HG03103 (cell line): ENCODE results near the gene CABP7.

Source experiments
- ATAC-seq: cut with Tn5 transposase; IDR thresholded peaks from one replicate; pipeline ENCODE4 v1.9.1; 2021; ENCODE audit warnings: low read depth; ENCODE audit not compliant: unreplicated experiment

The CABP7 gene

DNA sequence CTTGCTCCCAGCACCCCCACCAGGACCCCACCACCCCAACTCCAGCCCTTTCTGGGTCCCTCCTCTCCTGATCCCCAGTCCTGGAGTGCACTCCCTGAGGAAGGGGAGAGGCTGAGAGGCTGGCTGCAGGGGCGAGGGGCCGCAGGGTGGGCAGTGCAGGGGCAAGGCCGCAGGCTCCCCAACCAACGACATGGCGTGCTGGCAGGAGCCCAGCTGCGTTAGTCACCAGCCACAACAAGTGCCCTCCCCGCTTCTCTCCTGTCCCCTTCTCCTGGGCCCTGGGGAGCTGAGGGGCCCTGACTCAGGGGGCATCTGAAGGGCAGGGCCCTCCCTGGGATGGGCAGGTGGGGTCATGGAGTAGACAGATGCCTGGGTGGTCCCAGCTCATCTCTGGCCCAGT is 2.3 kb downstream of the CABP7 start:
- ATAC-seq = no peak

DNA sequence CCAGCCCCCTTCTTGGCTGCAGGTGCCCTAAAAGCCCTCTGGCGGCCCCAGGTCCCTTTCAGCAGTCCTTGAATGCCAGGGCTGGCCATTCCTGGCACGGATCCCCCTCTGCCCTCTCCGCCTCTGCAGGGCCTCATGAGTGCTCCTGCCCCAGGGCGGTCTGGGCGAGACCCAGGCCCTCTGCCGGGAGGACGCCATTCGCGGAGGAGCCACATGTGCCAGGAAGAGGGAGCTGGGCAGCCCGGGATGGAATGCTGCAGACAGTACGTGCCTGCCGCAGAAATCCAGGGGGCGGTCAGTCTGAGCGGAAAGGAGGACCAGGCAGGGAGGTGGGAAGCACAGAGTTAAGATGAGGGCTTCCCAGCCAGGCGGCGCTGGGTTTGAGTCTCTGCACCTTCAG is 2.8 kb downstream of the CABP7 start:
- no peak for ATAC-seq

DNA sequence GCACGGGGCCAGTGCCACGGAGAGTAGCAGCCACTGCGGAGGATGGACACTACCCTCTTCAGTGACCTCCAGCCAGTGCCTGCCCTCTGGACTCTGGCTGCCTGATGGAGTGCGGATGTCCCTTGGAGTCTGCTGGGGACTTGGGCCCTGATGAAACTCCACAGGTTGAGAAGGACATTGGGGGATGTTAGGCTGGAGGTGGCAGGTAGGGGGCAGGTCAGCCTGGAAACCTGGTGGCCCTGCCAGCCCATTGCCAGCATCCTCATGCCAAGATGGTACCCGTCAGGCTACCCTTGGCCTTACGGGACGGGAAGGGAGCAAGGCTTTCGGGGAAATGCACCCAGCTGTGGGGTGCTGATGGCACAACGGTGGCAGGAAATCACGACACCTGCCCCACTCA is 4.0 kb downstream of the CABP7 start:
- ATAC-seq = no peak

DNA sequence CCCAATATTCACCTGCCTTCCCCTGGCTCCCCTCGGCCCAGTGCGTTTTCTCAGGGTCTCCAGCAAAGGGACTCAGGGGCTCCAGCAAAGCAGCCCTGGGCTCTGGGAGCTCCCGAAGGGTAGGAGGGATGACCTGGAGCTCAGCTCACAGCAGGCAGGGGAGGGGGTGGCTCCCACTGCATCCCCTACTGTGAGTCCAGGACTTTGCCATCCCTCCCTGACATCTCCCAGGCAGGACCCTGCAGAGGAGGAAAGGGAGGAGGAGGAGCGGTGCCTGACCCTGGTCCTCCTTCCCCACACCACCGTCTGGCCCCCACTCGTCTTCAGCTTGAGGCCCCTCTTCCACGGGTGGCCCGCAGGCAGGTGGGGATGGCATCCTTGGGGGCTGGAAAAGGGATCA is 5.0 kb downstream of the CABP7 start:
- ATAC-seq = no peak

DNA sequence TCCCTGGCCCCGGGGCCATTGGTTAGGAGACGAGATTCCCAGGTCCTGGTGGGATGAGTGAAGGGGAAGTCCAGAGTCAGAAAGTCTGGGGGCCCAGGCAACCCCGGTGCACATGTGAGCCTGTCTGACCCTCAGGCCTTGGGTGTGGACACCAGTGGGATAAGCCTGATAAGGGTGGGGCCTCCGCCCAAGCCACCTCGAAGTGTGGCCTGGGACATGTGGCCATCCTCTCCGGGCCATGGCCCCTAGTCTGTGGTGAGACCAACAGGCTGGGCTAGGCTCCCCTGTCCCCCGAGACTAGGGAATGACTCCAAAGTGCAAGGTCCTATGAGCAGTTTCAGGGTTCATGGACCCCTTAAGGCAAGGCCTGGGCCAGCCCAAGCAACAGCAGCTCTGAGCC is 6.3 kb downstream of the CABP7 start:
- no peak for ATAC-seq

DNA sequence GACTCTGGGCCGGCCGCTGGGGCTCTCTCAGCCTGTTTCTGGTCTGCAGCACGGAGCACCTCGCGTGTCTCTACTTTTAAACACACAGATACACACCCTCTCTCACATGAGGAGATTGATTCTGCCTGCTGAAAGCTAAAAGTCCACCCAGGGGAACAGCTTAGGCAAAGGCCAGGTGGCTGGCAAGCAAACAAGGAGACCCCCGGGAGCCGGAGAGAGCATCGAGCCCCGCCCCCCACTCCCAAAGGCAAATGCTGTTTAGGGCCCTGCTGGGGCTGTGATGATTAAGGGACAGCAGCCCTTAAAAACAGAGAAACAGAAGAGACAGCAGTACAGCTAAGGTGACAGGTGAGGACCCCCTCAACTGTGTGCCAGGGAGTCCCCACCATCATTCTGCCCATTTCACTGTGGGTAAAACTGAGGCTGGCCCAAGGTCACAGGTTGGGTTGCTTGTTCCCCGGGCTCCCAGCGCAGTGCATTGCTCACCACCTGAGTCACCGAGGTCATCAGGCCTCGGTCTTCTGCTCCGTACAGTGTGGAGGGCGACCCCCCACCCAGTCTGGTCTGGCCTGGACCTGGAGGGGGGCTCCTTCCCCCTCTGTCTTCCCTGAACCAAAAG is 6.8 kb downstream of the CABP7 start:
- no peak for ATAC-seq

DNA sequence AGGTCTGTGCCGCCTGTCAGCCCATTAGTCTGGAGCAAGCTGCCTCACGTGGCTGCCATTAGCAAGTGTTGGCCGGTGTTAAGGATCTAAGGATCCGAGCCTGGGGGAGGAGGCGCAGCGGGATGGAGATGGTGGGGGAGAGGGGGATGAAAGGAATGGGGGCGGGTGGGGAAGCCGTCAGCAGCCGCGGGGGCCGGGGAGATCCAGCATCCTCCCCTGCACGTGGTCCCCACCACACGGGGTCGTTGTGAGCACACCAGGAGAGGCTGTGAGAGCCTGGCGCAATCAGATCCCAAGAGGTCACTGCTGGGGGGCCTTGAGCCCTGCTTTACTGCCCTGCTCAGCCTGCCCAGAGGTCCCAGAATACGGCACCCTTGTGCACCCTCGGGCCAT is 7.3 kb downstream of the CABP7 start:
- no peak for ATAC-seq

DNA sequence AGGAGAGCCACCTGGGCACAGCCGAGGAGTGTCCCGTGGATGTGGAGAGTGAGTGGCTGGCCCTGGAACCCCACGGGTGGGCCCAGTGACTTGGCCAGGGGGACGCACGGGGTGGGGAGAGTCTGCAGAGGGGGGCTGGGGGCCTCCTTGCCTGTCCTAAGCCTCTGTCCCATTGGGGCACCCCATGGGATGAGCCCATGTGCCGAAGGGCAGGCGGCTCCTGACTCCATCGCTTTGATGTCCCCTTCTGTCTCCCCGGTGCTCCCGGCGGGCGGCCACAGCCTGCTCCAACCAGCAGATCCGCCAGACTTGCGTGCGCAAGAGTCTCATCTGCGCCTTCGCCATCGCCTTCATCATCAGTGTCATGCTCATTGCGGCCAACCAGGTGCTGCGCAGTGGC is 9.4 kb downstream of the CABP7 start:
- no peak for ATAC-seq

DNA sequence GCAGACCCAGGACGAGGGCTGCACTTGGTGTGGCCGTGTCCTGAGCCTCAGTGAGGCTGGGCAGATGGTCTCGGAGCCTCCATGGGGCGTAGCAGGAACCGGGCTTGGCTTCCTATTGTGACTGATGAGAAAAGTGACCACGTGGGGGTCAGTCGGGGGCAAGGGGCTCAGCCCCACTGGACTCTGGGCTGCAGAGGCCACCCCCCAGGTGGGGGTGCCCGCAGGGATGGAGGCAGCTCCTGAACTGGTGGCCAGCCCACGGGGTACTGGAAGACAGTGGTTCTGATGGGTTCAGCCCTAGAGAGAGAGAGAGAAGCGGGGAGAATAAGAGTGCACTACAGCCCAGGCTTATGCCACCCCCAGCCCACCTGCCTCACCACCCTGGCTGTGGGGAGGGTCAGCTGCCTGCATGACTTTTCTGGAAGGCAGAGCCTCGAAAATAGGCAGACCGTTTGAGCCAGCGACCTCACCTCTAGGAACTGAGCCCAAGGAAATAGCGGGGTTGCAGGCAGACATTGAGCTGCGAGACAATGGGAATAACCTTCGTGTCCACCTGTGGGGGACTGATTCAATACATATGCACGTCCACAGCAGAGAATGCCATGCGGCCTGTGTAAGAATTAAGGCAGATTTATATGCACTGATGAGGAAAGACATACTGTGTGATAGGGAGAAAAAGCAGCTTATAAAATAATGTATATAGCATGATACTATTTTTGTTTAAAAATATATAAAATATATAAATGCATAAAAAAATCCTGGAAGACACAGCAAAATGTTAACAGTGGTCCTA is 11.5 kb downstream of the CABP7 start:
- ATAC-seq = no peak

DNA sequence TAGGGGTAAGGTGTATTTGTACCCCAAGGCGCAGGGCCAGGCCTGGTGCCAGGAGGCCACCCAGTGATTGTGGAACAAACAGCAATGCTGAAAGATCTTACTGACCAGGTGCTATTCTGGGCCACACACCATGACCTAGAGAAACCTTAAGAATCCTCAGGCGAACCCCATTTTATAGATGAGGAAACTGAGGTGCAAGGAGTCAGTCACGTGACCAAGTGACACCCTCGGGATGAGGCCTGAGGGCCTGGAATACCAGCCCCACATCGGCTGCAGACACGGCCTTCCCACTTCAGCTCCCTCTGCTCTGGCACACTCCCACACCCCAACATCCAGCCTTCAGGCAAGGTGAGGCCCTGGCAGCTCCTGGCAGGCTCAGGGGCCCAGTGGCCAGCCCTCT is 13.1 kb downstream of the CABP7 start:
- ATAC-seq = no peak

DNA sequence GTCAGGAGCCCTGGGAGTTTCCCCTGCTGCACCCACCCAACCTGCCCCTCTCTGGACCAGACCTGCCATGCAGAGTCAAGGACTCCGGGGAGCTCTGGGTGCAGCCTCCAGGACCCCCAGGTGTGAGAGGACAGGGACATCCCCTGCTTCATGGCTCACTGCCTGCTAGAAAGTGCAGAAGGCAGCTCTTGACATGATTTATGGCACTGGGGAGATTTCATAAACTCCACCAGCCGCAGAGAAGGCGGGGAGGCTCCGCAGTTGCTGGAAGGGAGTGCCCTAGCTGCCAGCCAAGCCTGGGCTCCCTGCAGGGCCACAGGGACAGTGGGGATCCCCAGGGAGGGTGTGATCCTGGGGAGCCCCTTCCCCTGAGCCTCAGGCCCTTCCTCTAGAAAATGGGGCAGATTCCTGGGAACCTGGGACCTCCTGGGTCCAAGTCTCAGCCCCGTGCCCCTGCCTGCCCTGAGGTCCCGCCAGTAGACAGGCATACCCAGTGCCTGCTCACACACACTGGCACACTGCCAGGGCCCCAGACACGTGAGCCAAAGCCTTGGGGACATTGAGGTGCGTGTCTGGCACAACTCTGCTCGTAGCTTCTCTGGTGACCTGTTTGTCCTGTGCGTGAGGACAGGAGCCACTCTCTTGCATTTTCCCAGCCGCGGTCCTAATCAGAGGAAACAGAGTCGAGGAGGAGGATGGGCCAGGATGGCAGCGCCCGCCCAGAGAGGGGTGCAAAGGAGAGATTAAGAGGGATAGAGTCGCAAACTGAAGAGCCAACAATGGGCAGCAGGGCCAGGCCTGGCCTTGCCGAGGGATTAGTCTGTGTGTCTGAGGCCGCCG is 13.8 kb downstream of the CABP7 start:
- no peak for ATAC-seq

DNA sequence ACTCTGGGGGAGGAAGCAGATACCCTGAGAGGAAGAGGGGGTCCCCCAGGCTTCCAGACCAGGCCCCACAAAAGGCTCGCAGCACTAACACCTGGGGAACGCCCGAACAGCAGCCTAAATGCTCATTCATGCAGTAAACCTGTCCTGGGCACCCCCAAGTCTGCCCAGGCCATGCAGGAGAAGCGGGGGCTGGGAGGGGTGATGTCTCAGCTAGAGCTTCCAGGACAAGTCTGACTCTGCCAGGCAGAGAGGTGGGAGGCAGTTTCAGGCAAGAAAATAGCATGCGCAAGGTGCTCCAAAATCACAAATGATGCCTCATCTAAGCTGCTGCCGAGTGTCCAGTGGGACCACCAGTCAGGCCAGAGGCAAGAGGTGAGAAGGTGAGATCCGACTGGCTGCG is 14.6 kb downstream of the CABP7 start:
- no peak for ATAC-seq

DNA sequence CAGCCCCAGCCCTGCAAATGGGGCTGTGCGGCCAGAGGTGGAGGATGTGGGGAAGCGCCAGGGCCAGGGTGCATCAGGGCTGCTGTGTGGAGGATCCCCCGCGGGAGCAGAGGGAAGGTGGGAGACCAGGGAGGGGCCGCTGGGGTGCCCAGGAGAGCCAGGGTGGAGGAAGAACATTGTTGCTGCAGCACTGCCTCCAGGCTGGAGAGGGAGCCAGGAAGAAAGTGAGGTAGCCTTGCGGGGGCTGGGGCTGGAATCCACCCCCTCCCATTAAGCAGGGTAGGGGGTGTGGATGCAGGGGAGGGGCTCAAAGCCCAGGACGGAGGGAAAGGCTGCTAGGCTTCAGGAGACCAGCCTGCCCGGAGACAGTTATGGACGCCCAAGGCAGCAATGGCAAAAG is 15.0 kb downstream of the CABP7 start:
- ATAC-seq = no peak

DNA sequence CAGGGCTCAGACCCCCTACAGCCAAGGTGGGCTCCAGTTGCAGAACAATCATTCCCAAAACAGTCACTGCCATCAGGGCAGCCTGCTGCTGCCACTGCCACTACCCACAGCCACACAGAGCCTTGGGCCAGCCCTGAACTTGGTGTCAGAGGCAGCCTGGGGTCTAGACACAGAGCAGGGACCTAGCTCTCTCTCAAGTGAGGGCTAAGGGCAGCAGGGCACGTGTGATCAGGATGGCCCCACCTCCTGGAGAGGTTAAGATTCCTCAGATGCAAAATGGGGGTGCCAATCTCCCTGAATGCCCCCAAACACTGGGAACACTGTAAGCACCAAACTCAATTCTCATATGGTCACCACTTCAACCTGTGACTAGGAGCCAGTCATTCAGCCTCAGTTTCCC is 15.6 kb downstream of the CABP7 start:
- no peak for ATAC-seq

DNA sequence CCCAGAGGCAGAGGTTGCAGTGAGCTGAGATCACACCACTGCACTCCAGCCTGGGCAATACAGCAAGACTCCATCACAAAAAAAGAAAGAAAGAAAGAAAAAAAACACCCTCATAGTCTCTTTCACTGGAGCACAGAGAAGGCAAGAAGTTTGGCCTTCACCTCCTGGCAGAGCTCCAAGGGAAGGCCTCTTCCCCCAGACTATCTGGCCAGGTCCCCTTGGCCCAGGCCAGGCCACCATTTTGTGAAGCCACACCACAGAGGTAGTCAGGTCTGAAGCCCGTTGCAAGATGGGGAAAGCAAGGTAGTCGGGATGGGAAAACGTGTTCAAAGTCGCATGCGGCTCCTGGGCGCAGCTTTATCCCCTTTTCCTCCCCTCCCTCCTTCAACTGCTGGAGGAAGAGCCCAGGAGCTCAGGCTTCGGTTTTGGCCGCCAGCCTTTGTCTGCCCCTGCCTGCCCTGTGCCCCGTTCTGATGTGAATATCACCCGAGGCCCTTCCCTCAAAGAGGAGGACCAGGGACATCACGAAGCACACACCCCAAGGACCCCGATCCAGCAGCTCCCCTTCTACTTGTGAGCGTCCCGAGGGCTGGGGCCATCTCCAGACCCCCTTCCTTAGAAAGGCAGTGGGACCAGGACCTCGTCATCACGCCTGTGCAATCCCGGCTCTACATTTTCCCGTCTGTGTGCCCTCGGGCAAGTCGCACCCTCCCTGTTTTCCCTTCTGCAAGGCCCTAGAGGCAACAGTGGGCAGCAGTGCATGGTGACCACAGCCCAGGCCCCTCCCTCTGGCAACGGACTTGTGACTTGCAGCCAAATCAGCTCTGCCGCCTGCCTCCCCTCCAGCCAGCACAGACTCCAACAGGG is 17.7 kb downstream of the CABP7 start:
- ATAC-seq = no peak

DNA sequence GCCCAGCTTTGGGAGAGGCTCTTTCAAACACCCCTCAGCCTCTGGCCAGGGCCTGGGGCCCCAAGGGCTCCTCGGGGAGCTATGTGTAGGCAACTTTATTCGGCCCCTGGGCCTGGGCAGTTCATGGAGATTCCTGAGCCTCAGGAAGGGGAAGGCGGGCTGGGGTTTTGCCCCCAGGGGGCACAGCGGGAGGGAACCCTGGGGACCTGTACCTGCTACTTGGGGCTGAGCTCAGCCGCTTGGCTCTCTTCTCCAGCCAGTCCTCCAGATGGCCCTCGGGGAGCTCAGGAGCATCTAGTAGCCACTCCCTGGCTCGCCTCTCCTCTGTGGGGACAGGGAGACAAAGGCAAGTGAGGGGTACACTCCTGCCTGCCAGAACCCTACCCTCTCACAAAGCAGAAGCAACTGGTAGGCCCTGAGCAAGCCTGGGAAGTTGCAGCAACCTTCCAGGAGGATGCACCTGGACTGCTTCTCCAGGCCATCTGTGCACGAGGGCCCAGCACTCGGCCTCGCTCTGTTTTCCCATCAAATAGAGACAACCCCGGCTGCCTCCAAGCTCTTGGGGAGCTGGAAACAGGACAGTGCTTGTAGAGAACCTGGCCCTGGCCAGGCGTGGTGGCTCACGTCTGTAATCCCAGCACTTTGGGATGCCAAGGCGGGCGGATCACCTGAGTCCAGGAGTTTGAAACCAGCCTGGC is 18.5 kb downstream of the CABP7 start:
- ATAC-seq = no peak

DNA sequence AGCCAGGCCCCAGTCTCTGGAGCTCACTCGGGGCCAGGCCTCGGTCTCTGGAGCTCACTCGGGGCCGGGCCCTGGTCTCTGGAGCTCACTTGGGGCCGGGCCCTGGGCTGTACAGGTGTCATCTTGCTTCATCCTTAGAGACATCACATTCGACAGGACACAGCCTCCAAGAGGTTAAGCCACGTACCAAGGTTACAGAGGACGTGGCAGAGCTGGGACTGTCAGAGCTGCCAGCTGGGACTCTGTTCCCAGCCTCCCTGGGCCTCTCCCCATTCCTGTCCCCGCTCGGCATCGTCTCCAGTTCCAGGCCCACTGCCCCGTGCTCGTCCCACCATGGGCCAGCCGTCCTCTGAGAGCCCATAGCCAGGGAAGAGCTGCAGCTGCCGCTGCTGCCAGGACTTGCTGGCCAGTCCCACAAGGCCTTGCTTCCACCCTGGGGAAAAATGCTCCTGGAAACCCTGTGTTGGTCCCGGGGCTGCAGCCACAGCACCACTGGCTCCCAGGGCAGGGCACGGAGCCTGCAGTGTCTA is 19.6 kb downstream of the CABP7 start:
- ATAC-seq = no peak

DNA sequence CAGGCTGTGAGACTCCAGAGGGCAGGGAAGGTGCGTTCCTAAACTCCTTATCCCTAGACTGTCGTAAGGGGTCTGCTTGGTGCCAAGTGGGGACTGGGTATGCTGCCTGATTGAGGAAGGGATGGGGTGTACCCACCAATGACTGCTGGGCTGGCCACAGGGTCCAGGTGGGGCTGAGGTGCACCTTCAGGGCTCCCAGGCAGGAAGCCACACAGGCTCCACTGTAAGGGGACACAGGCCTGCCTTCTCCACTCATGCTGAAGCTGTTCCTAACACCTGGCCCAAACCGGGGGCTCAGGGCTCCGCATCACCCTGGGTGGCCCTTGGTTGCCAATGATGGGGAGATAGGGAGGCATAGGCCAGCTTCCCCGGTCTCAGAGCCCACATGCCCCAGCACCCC is 20.4 kb downstream of the CABP7 start:
- ATAC-seq = no peak

DNA sequence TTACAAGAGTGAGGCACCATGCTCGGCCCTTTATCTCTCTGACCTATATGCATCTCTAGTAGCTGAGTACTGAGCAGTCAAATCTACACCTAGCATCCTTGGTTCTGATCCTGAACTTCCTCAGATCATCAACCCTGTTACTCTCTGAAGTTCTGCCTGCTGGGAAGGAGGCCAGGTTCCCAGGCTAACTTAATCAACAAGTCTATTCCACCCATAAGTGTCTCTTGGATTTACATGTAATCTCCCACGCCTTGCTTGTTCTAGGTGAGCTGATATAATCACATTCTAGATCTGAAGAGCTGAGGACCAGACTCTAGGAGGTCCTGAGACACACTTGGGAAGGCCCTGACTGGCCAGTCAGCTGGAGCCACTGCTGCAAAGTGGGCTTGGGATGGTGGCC is 22.1 kb downstream of the CABP7 start:
- ATAC-seq = no peak

DNA sequence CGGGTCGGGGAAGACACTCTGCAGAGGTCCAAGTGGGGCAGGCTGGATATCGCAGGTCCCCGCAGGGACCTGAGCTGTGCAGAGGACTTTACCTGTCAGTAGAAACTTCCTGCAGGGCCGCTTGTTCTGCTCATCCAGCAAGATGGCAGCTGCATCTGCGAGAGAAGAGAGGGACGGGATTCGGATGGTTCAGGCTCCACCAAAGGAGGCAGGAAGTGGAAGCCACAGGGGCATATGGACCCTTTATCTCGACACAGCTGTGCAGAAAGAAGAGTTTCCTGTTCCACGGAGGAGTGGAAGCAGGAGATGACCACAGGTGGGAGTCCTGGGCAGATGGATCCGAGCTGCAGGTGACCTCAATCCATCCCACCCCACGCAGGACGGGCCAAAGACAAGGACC is 22.5 kb downstream of the CABP7 start:
- ATAC-seq = no peak
